ENCODE data around the gene AP1S1.
"Not testable (repeated sequence)": the region's sequence is repeated elsewhere in the genome, so short reads cannot be mapped to it uniquely, and the experiment has no call there.

The AP1S1 gene

GRCh38 chr7:101125989-101126650, 28.2 kb upstream of the AP1S1 start:
- no peak for TF ChIP-seq CTCF (IDR thresholded peaks at IDR 0.05; ENCODE audit: borderline replicate concordance, insufficient read depth, low read depth, low read length)
- no peak overlapping the region for H3K4me3 ChIP-seq (ENCODE audit: low read depth, low read length)

GRCh38 chr7:101126651-101127459, 27.4 kb upstream of the AP1S1 start, which contains the start of gene SERPINE1:
SERPINE1 (plus strand) TSS chr7:101127104; CDS start chr7:101128394, 1,290 bp downstream.
- no peak within 1 kb of the TSS for H3K4me3 ChIP-seq (ENCODE audit: low read depth, low read length)
- TF ChIP-seq CTCF (IDR thresholded peaks at IDR 0.05; ENCODE audit: borderline replicate concordance, insufficient read depth, low read depth, low read length) = peak; percentile 28; the same call in 1 of the 2 replicates

- no peak overlapping the region for H3K4me3 ChIP-seq (ENCODE audit: low read depth, low read length)
- no peak for TF ChIP-seq CTCF (IDR thresholded peaks at IDR 0.05; ENCODE audit: borderline replicate concordance, insufficient read depth, low read depth, low read length)
These were observed 26.7 kb upstream of the AP1S1 start for GRCh38 chr7:101127460-101128039.

- TF ChIP-seq CTCF (IDR thresholded peaks at IDR 0.05; ENCODE audit: borderline replicate concordance, insufficient read depth, low read depth, low read length) = no peak
- H3K4me3 ChIP-seq (ENCODE audit: low read depth, low read length) = no peak overlapping the region
These were observed 26.0 kb upstream of the AP1S1 start for GRCh38 chr7:101128040-101128834.

GRCh38 chr7:101129603-101130117, 24.6 kb upstream of the AP1S1 start:
- H3K4me3 ChIP-seq (ENCODE audit: low read depth, low read length) = no peak overlapping the region
- TF ChIP-seq CTCF (IDR thresholded peaks at IDR 0.05; ENCODE audit: borderline replicate concordance, insufficient read depth, low read depth, low read length) = no peak

GRCh38 chr7:101132626-101133600, 21.4 kb upstream of the AP1S1 start:
- H3K4me3 ChIP-seq (ENCODE audit: low read depth, low read length) = not testable (repeated sequence)
